ENCODE measurements around the gene IQGAP3. TPM values are rescaled to one million over a fixed set of nuclear protein-coding genes. Genes with fewer than 3 reads are reported as not detected.

Gene IQGAP3
- total and polyA plus RNA-seq, 2 donors (not counting 1 experiment from before 2014, with no cell fraction given), result 0.07 to 0.12 TPM

GRCh38 chr1:156549831-156550230, 22.5 kb downstream of the IQGAP3 start:
- Histone ChIP-seq H3K4me1 (ENCODE audit: control insufficient read depth in 2 of 2, insufficient read depth in 2 of 2, low read length in 2 of 2) (peaks cover 43 to 44% of the 10 kb centered on the region in 2 donors), H3K4me3 (ENCODE audit: control extremely low read depth in 1 of 5, extremely low read depth in 1 of 5, insufficient read depth in 1 of 5, low read depth in 2 of 5, low read length in 4 of 5) (no peak overlapping the region), H3K4me2 (replicated peaks; ENCODE audit: low read depth, low read length, poor library complexity, severe bottlenecking) (no peak overlapping the region), H3K27ac (ENCODE audit: low read length in 2 of 2) (no peak overlapping the region), H2AFZ (ENCODE audit: insufficient read depth, low read depth, low read length, poor library complexity, severe bottlenecking) (no peak overlapping the region), H3K9me3 (ENCODE audit: control extremely low read depth in 1 of 3, control insufficient read depth in 2 of 3, insufficient read depth in 1 of 3, low read length in 2 of 3) (no peaks in the 10 kb centered on the region), H3K9ac (ENCODE audit: low read length) (no peak overlapping the region), H3K79me2 (ENCODE audit: control insufficient read depth, insufficient read depth, low read length) (no peaks in the 10 kb centered on the region), H4K20me1 (ENCODE audit: control insufficient read depth, insufficient read depth, low read length, poor library complexity, severe bottlenecking) (no peaks in the 10 kb centered on the region), H3K36me3 (replicated peaks in 1 of 2; ENCODE audit: control extremely low read depth in 1 of 2, control insufficient read depth in 1 of 2, extremely low read depth in 1 of 2, insufficient read depth in 2 of 2, low read length in 1 of 2) (no peaks in the 10 kb centered on the region), H3K27me3 (replicated peaks in 1 of 4; ENCODE audit: control extremely low read depth in 1 of 4, control insufficient read depth in 3 of 4, insufficient read depth in 4 of 4, low read length in 3 of 4) (no peaks in the 10 kb centered on the region)
- Mint-ChIP-seq H3K4me1 (peaks cover 41% of the 10 kb centered on the region), H3K27ac (no peak overlapping the region), H3K4me3 (no peak overlapping the region), H3K27me3 (no peaks in the 10 kb centered on the region), H3K9me3 (ENCODE audit: insufficient read depth) (no peaks in the 10 kb centered on the region)
- CTCF ChIA-PET, result interaction anchor here (1.7 to 2.3 kb wide), 2 partner anchors 8 to 68 kb away, joined by 4 to 11 read pairs; no protein-coding TSS in a partner anchor
- ATAC-seq (ENCODE audit: low read depth) (no peak), DNase-seq (no peak)
- intact Hi-C loops (cut with micrococcal nuclease), result no loop called here
- POLR2A ChIA-PET, result interaction anchor here (0.6 kb wide), 1 partner anchor 44 kb away, joined by 6 read pairs; no protein-coding TSS in a partner anchor
- TF ChIP-seq CTCF (IDR thresholded peaks at IDR 0.05) (no peak), EZH2 (IDR thresholded peaks at IDR 0.05; ENCODE audit: borderline replicate concordance, insufficient read depth, low read depth, low read length, poor library complexity, severe bottlenecking) (no peak)
- no CpG with 5 or more reads among the region's 1 CpG for WGBS (ENCODE audit: insufficient coverage)

GRCh38 chr1:156549390-156549789, 23.0 kb downstream of the IQGAP3 start:
- Histone ChIP-seq H3K36me3 (replicated peaks in 1 of 2; ENCODE audit: control extremely low read depth in 1 of 2, control insufficient read depth in 1 of 2, extremely low read depth in 1 of 2, insufficient read depth in 2 of 2, low read length in 1 of 2) (no peaks in the 10 kb centered on the region), H2AFZ (ENCODE audit: insufficient read depth, low read depth, low read length, poor library complexity, severe bottlenecking) (no peak overlapping the region), H3K9ac (ENCODE audit: low read length) (no peak overlapping the region), H4K20me1 (ENCODE audit: control insufficient read depth, insufficient read depth, low read length, poor library complexity, severe bottlenecking) (no peaks in the 10 kb centered on the region), H3K4me3 (ENCODE audit: control extremely low read depth in 1 of 5, extremely low read depth in 1 of 5, insufficient read depth in 1 of 5, low read depth in 2 of 5, low read length in 4 of 5) (no peak overlapping the region), H3K79me2 (ENCODE audit: control insufficient read depth, insufficient read depth, low read length) (no peaks in the 10 kb centered on the region), H3K9me3 (ENCODE audit: control extremely low read depth in 1 of 3, control insufficient read depth in 2 of 3, insufficient read depth in 1 of 3, low read length in 2 of 3) (no peaks in the 10 kb centered on the region), H3K4me2 (replicated peaks; ENCODE audit: low read depth, low read length, poor library complexity, severe bottlenecking) (no peak overlapping the region), H3K27ac (ENCODE audit: low read length in 2 of 2) (no peak overlapping the region), H3K27me3 (replicated peaks in 1 of 4; ENCODE audit: control extremely low read depth in 1 of 4, control insufficient read depth in 3 of 4, insufficient read depth in 4 of 4, low read length in 3 of 4) (no peaks in the 10 kb centered on the region), H3K4me1 (ENCODE audit: control insufficient read depth in 2 of 2, insufficient read depth in 2 of 2, low read length in 2 of 2) (peaks cover 38 to 40% of the 10 kb centered on the region in 2 donors)
- TF ChIP-seq CTCF (IDR thresholded peaks at IDR 0.05), result no peak
- TF ChIP-seq EZH2 (IDR thresholded peaks at IDR 0.05; ENCODE audit: borderline replicate concordance, insufficient read depth, low read depth, low read length, poor library complexity, severe bottlenecking), result no peak
- no peaks in the 10 kb centered on the region for H3K27me3 Mint-ChIP-seq
- H3K4me3 Mint-ChIP-seq, result no peak overlapping the region
- POLR2A ChIA-PET, result interaction anchor here (0.6 kb wide), 1 partner anchor 44 kb away, joined by 6 read pairs; no protein-coding TSS in a partner anchor
- ATAC-seq (ENCODE audit: low read depth) (no peak), DNase-seq (no peak)
- intact Hi-C loops (cut with micrococcal nuclease), result no loop called here
- peaks cover 39% of the 10 kb centered on the region for H3K4me1 Mint-ChIP-seq
- no peaks in the 10 kb centered on the region for H3K9me3 Mint-ChIP-seq (ENCODE audit: insufficient read depth)
- H3K27ac Mint-ChIP-seq, result no peak overlapping the region
- CTCF ChIA-PET, result interaction anchor here (1.7 to 2.3 kb wide), 2 partner anchors 8 to 68 kb away, joined by 4 to 11 read pairs; no protein-coding TSS in a partner anchor
- 79% methylated on average over 2 of the region's 2 CpGs for WGBS (ENCODE audit: insufficient coverage)
